Measurements from ENCODE around the gene ENDOD1. TPM values are rescaled to one million over a fixed set of nuclear protein-coding genes. Genes with fewer than 3 reads are reported as not detected.
"Not testable (repeated sequence)": the region's sequence is repeated elsewhere in the genome, so short reads cannot be mapped to it uniquely, and the experiment has no call there.

ENDOD1 gene
- total RNA-seq, 1 donor from 2014 or later = 32.2 TPM

GRCh38 chr11:95128602-95129001 is 39.0 kb downstream of the ENDOD1 start:
- DNase-seq = no peak
- H3K36me3 ChIP-seq = peaks cover 9% of the 10 kb centered on the region
- ATAC-seq = no peak
- H3K27me3 ChIP-seq = no peaks in the 10 kb centered on the region
- no peaks in the 10 kb centered on the region for H3K4me1 ChIP-seq
- no peak for TF ChIP-seq CTCF (IDR thresholded peaks at IDR 0.05)
- no peaks in the 10 kb centered on the region for H3K9me3 ChIP-seq
- no peak overlapping the region for H3K27ac ChIP-seq
- intact Hi-C loops (cut with DNase I) = no loop called here
- no peak overlapping the region for H3K4me3 ChIP-seq

- no peak overlapping the region for H3K4me3 ChIP-seq
- H3K36me3 ChIP-seq = peaks cover 9% of the 10 kb centered on the region
- DNase-seq (no peak), ATAC-seq (peak; percentile 73)
- H3K4me1 ChIP-seq = no peaks in the 10 kb centered on the region
- no peaks in the 10 kb centered on the region for H3K27me3 ChIP-seq
- no peak for TF ChIP-seq CTCF (IDR thresholded peaks at IDR 0.05)
- H3K9me3 ChIP-seq = no peaks in the 10 kb centered on the region
- H3K27ac ChIP-seq = no peak overlapping the region
- intact Hi-C loops (cut with DNase I) = no loop called here
These were observed 43.3 kb downstream of the ENDOD1 start for GRCh38 chr11:95132956-95133355.

- ATAC-seq (peak; percentile 55), DNase-seq (no peak)
- H3K4me3 ChIP-seq = no peak overlapping the region
- H3K9me3 ChIP-seq = no peaks in the 10 kb centered on the region
- H3K36me3 ChIP-seq = peaks cover 2% of the 10 kb centered on the region
- H3K4me1 ChIP-seq = no peaks in the 10 kb centered on the region
- no peaks in the 10 kb centered on the region for H3K27me3 ChIP-seq
- intact Hi-C loops (cut with DNase I) = no loop called here
- H3K27ac ChIP-seq = no peak overlapping the region
- TF ChIP-seq CTCF (IDR thresholded peaks at IDR 0.05) = no peak
These were observed 44.8 kb downstream of the ENDOD1 start for GRCh38 chr11:95134491-95134890.

- H3K4me1 ChIP-seq = no peaks in the 10 kb centered on the region
- no peak overlapping the region for H3K27ac ChIP-seq
- H3K9me3 ChIP-seq = no peaks in the 10 kb centered on the region
- TF ChIP-seq CTCF (IDR thresholded peaks at IDR 0.05) = no peak
- intact Hi-C loops (cut with DNase I) = no loop called here
- H3K36me3 ChIP-seq = no peaks in the 10 kb centered on the region
- no peak overlapping the region for H3K4me3 ChIP-seq
- no peak for DNase-seq
- no peak for ATAC-seq
- no peaks in the 10 kb centered on the region for H3K27me3 ChIP-seq
These were observed 45.5 kb downstream of the ENDOD1 start for GRCh38 chr11:95135155-95135554.

GRCh38 chr11:95135880-95136279 is 46.2 kb downstream of the ENDOD1 start:
- ATAC-seq (no peak), DNase-seq (no peak)
- no peaks in the 10 kb centered on the region for H3K27me3 ChIP-seq
- TF ChIP-seq CTCF (IDR thresholded peaks at IDR 0.05) = no peak
- H3K4me3 ChIP-seq = no peak overlapping the region
- no peaks in the 10 kb centered on the region for H3K36me3 ChIP-seq
- no peaks in the 10 kb centered on the region for H3K4me1 ChIP-seq
- no peaks in the 10 kb centered on the region for H3K9me3 ChIP-seq
- no peak overlapping the region for H3K27ac ChIP-seq
- intact Hi-C loops (cut with DNase I) = no loop called here

- H3K27me3 ChIP-seq; H3K27ac ChIP-seq; DNase-seq; H3K4me1 ChIP-seq; H3K4me3 ChIP-seq; ATAC-seq; H3K36me3 ChIP-seq; intact Hi-C loops (cut with DNase I); H3K9me3 ChIP-seq: not testable (repeated sequence)
These were observed 47.1 kb downstream of the ENDOD1 start for GRCh38 chr11:95136747-95137146.

Measured in upper lobe of right lung (tissue), 1 donor.